Tibial nerve (tissue), 4 donors: Measurements from ENCODE around the gene SSR1. TPM values are rescaled to one million over a fixed set of nuclear protein-coding genes. Genes with fewer than 3 reads are reported as not detected.

ENCODE experiments used
- DNase-seq, 2 donors: peaks; one replicate each; pipeline ENCODE4 v3.0.0-alpha.2; 2019; ENCODE audit warnings: low spot score in 2 of 2
- H3K27ac ChIP-seq, 4 donors: fragments of 200-600 bp; sonication (generic) in 3 of 4; one replicate each; pipeline ENCODE4 v1.5.1; 2017 to 2019; ENCODE audit warnings: mild to moderate bottlenecking in 1 of 4
- H3K27me3 ChIP-seq, 2 donors: fragments of 200-600 bp; sonication (generic) in 1 of 2; one replicate each; pipeline versions ENCODE4 v1.5.1 to v1.6.0; 2017 to 2019
- H3K36me3 ChIP-seq, 3 donors: fragments of 200-600 bp; sonication (generic); one replicate each; pipeline ENCODE4 v1.5.1; 2018 to 2019
- H3K4me1 ChIP-seq, 4 donors: fragments of 200-600 bp; sonication (generic) in 3 of 4; one replicate each; pipeline ENCODE4 v1.5.1; 2017 to 2019
- H3K4me3 ChIP-seq, 4 donors: fragments of 200-600 bp; sonication (generic) in 3 of 4; one replicate each; pipeline ENCODE4 v1.5.1; 2017 to 2019; ENCODE audit warnings: mild to moderate bottlenecking in 1 of 4, moderate library complexity in 1 of 4
- H3K9me3 ChIP-seq, 4 donors: fragments of 200-600 bp; sonication (generic) in 3 of 4; one replicate each; pipeline ENCODE4 v1.5.1; 2017 to 2019
- CTCF ChIP-seq, 5 experiments: fragments of 200-600 bp in 3 of 5; fragments of 450-650 bp in 2 of 5; sonication (generic) in 3 of 5; IDR thresholded peaks; one replicate each; pipeline ENCODE4 v1.5.1; 2016 to 2019; ENCODE audit warnings: antibody characterized with exemption in 5 of 5, mild to moderate bottlenecking in 3 of 5, moderate library complexity in 2 of 5
- EP300 ChIP-seq, 2 donors: sonication (generic); formaldehyde crosslinking; IDR thresholded peaks; one replicate each; pipeline ENCODE4 v1.6.1; 2017; ENCODE audit warnings: antibody characterized with exemption in 2 of 2, mild to moderate bottlenecking in 1 of 2
- POLR2A ChIP-seq, 2 donors: fragments of 450-650 bp; IDR thresholded peaks; one replicate each; pipeline ENCODE4 v1.6.1; 2017; ENCODE audit warnings: antibody characterized with exemption in 2 of 2, mild to moderate bottlenecking in 2 of 2, moderate library complexity in 2 of 2
- WGBS, 2 donors: methylation state at CpG; one replicate each; pipeline ENCODE4 v1.1.5; 2018; 5-methylcytosine and 5-hydroxymethylcytosine counted together
- total RNA-seq, 4 donors: library from RNA; depleted of rRNA; stranded (reverse); fragments of >200 nt; gene quantifications; one replicate each; pipeline ENCODE4 v1.1.0, GENCODE V29; 2016

Gene SSR1
- total RNA-seq, 4 donors from 2014 or later = 30.8 to 68.2 (median 51.5) TPM

- no peak overlapping the region for H3K4me3 ChIP-seq
- H3K36me3 ChIP-seq = peaks cover 0 to 53% (median 0%) of the 10 kb centered on the region in 3 donors
- TF ChIP-seq CTCF (IDR thresholded peaks at IDR 0.05) (no peak), EP300 (IDR thresholded peaks at IDR 0.05) (no peak), POLR2A (IDR thresholded peaks at IDR 0.05) (no peak)
- peaks cover 0 to 29% (median 11%) of the 10 kb centered on the region in 4 donors for H3K4me1 ChIP-seq
- 89 to 91% methylated on average over 8 of the region's 8 CpGs for WGBS, 2 donors
- DNase-seq = no peak
- no peak overlapping the region for H3K27ac ChIP-seq
- H3K9me3 ChIP-seq = no peaks in the 10 kb centered on the region
- H3K27me3 ChIP-seq = no peaks in the 10 kb centered on the region
These were observed 75.3 kb downstream of the SSR1 start for GRCh38 chr6:7237653-7238188.

- TF ChIP-seq EP300 (IDR thresholded peaks at IDR 0.05) (no peak), CTCF (IDR thresholded peaks at IDR 0.05) (no peak), POLR2A (IDR thresholded peaks at IDR 0.05) (no peak)
- Histone ChIP-seq H3K4me3 (no peak overlapping the region), H3K27me3 (no peaks in the 10 kb centered on the region), H3K4me1 (peaks cover 0 to 23% (median 6%) of the 10 kb centered on the region in 4 donors), H3K9me3 (no peaks in the 10 kb centered on the region), H3K36me3 (peaks cover 0 to 63% (median 5%) of the 10 kb centered on the region in 3 donors), H3K27ac (peak overlapping the region in 2 of 4 donors; percentile 25 to 43)
- WGBS, 2 donors = 62 to 73% methylated on average over 8 of the region's 8 CpGs
- no peak for DNase-seq
These were observed 76.4 kb downstream of the SSR1 start for GRCh38 chr6:7236306-7237209.

- no peak for DNase-seq
- H3K27ac ChIP-seq = peak overlapping the region in 3 of 4 donors; percentile 25 to 43 (median 36)
- H3K9me3 ChIP-seq = no peaks in the 10 kb centered on the region
- no peak overlapping the region for H3K4me3 ChIP-seq
- H3K27me3 ChIP-seq = no peaks in the 10 kb centered on the region
- H3K4me1 ChIP-seq = peaks cover 0 to 23% (median 5%) of the 10 kb centered on the region in 4 donors
- peaks cover 0 to 64% (median 12%) of the 10 kb centered on the region in 3 donors for H3K36me3 ChIP-seq
- WGBS, 2 donors = 65 to 71% methylated on average over 9 of the region's 9 CpGs
- no peak for TF ChIP-seq CTCF (IDR thresholded peaks at IDR 0.05)
These were observed 77.2 kb downstream of the SSR1 start for GRCh38 chr6:7235712-7236305.

GRCh38 chr6:7234547-7234946 lies 78.5 kb downstream of the SSR1 start:
- TF ChIP-seq CTCF (IDR thresholded peaks at IDR 0.05) = no peak
- TF ChIP-seq EP300 (IDR thresholded peaks at IDR 0.05) = no peak
- no peak for TF ChIP-seq POLR2A (IDR thresholded peaks at IDR 0.05)
- Histone ChIP-seq H3K9me3 (no peaks in the 10 kb centered on the region), H3K36me3 (peaks cover 3 to 67% (median 25%) of the 10 kb centered on the region in 3 donors), H3K27ac (no peak overlapping the region), H3K4me3 (no peak overlapping the region), H3K27me3 (no peaks in the 10 kb centered on the region), H3K4me1 (peaks cover 0 to 23% (median 5%) of the 10 kb centered on the region in 4 donors)
- WGBS, 2 donors = 95 to 99% methylated on average over 3 of the region's 3 CpGs
- DNase-seq = no peak

- H3K9me3 ChIP-seq = no peaks in the 10 kb centered on the region
- WGBS, 2 donors = 72 to 79% methylated on average over 2 of the region's 2 CpGs
- H3K4me1 ChIP-seq = peaks cover 0 to 14% (median 5%) of the 10 kb centered on the region in 4 donors
- H3K27ac ChIP-seq = no peak overlapping the region
- no peaks in the 10 kb centered on the region for H3K27me3 ChIP-seq
- peaks cover 3 to 83% (median 35%) of the 10 kb centered on the region in 3 donors for H3K36me3 ChIP-seq
- no peak overlapping the region for H3K4me3 ChIP-seq
- no peak for DNase-seq
- TF ChIP-seq CTCF (IDR thresholded peaks at IDR 0.05) (no peak), EP300 (IDR thresholded peaks at IDR 0.05) (no peak), POLR2A (IDR thresholded peaks at IDR 0.05) (no peak)
These were observed 80.6 kb downstream of the SSR1 start for GRCh38 chr6:7232351-7232750.
